Thyroid gland (tissue), 4 donors: ENCODE data around the gene TMOD3. TPM values are rescaled to one million over a fixed set of nuclear protein-coding genes. Genes with fewer than 3 reads are reported as not detected.

Experiments
- DNase-seq, 2 donors: peaks; one replicate each; pipeline ENCODE4 v3.0.0-alpha.2; 2019
- H3K27ac ChIP-seq, 3 donors: fragments of 200-600 bp; sonication (generic); 1 replicate in 2 of 3; 2 replicates in 1 of 3; pipeline ENCODE4 v1.5.1; 2016 to 2019; ENCODE audit warnings: mild to moderate bottlenecking in 1 of 3, moderate library complexity in 1 of 3
- H3K27me3 ChIP-seq: fragments of 200-600 bp; sonication (generic); one replicate; pipeline ENCODE4 v1.5.1; 2019
- H3K36me3 ChIP-seq, 2 donors: fragments of 200-600 bp; sonication (generic); one replicate each; pipeline ENCODE4 v1.5.1; 2016 to 2019
- H3K4me1 ChIP-seq, 2 donors: fragments of 200-600 bp; sonication (generic); one replicate each; pipeline ENCODE4 v1.5.1; 2017 to 2019
- H3K4me3 ChIP-seq, 3 donors: fragments of 200-600 bp; sonication (generic); replicated peaks in 1 of 3; 1 replicate in 2 of 3; 2 replicates in 1 of 3; pipeline ENCODE4 v1.5.1; 2016; ENCODE audit warnings: mild to moderate bottlenecking in 1 of 3
- H3K9me3 ChIP-seq: fragments of 200-600 bp; sonication (generic); one replicate; pipeline ENCODE4 v1.5.1; 2017
- CTCF ChIP-seq, 6 experiments: fragments of 200-600 bp in 3 of 6; fragments of 450-650 bp in 3 of 6; sonication (generic) in 3 of 6; IDR thresholded peaks; one replicate each; pipeline ENCODE4 v1.5.1; 2016 to 2019; ENCODE audit warnings: antibody characterized with exemption in 6 of 6, mild to moderate bottlenecking in 2 of 6, inconsistent platforms in 1 of 6, moderate library complexity in 1 of 6
- POLR2A ChIP-seq, 2 donors: fragments of 450-650 bp; IDR thresholded peaks; one replicate each; pipeline ENCODE4 v1.6.1; 2017; ENCODE audit warnings: antibody characterized with exemption in 2 of 2, mild to moderate bottlenecking in 2 of 2, moderate library complexity in 1 of 2
- WGBS, 2 donors: methylation state at CpG; one replicate each; pipeline ENCODE4 v1.1.5; 2017; 5-methylcytosine and 5-hydroxymethylcytosine counted together
- intact Hi-C: fragments of 100-400 bp; cut with DNase I; formaldehyde crosslinking; loops from one replicate; pipeline ENCODE4 v1.15.1; 2023
- total RNA-seq, 4 donors: library from RNA; depleted of rRNA; stranded (reverse); fragments of >200 nt; gene quantifications; one replicate each; pipeline ENCODE4 v1.2.3, GENCODE V29; 2016

Gene TMOD3
- total RNA-seq, 4 donors from 2014 or later, result 24.3 to 42.7 (median 30.9) TPM

GRCh38 chr15:51935466-51936104 is 106.1 kb downstream of the TMOD3 start:
- no peaks in the 10 kb centered on the region for H3K27me3 ChIP-seq
- TF ChIP-seq POLR2A (IDR thresholded peaks at IDR 0.05), result no peak
- no peak for TF ChIP-seq CTCF (IDR thresholded peaks at IDR 0.05)
- DNase-seq, result no peak
- no peak overlapping the region for H3K27ac ChIP-seq
- H3K36me3 ChIP-seq, result peaks cover 0 to 8% of the 10 kb centered on the region in 2 donors
- H3K9me3 ChIP-seq, result no peaks in the 10 kb centered on the region
- no peaks in the 10 kb centered on the region for H3K4me1 ChIP-seq
- intact Hi-C loops, result no loop called here
- H3K4me3 ChIP-seq, result no peak overlapping the region
- 84 to 86% methylated on average over 5 of the region's 5 CpGs for WGBS, 2 donors

DNA sequence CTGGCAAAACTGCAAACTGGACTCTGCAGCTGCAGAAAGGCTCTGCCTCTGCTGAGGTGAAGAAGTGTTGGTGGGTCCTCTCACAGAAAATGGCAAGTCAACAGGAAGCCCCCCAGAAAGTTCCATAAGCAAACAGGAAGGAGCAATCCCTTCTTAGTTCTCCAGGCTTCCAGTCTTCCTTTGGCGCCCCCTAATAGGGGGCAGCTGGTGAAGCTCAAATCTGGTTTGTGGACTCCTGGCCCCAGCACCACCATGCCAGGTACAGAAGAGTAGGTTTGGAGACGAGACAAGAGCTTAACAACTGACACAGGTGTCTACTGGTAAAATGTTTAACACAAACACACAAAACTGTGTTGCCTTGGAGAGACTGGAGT is 106.6 kb downstream of the TMOD3 start:
- H3K27me3 ChIP-seq, result no peaks in the 10 kb centered on the region
- intact Hi-C loops, result no loop called here
- H3K27ac ChIP-seq, result no peak overlapping the region
- H3K9me3 ChIP-seq, result no peaks in the 10 kb centered on the region
- no peak for TF ChIP-seq POLR2A (IDR thresholded peaks at IDR 0.05)
- no peak for TF ChIP-seq CTCF (IDR thresholded peaks at IDR 0.05)
- DNase-seq, result no peak
- H3K4me3 ChIP-seq, result no peak overlapping the region
- H3K4me1 ChIP-seq, result no peaks in the 10 kb centered on the region
- H3K36me3 ChIP-seq, result peaks cover 0 to 8% of the 10 kb centered on the region in 2 donors
- 87 to 95% methylated on average over 2 of the region's 2 CpGs for WGBS, 2 donors

DNA sequence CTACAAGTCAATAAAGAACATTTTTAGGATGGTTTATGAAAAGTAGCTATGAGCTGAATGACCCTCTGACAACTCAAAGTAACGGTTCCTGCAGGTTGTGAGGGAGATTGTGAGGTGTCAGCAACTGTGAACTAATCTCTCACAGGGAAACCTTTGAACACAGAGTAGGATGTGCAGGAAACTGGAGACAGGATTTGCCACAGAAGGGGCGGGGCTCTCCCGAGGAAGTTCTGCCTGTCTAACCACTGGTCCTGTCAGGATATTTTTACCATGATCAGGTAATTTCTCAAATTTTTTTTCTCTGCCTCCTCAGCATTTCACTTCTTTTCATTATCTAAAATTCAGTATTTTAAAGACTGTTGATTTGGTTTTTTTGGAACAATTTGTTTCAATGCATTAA is 108.8 kb downstream of the TMOD3 start:
- TF ChIP-seq CTCF (IDR thresholded peaks at IDR 0.05), result no peak
- TF ChIP-seq POLR2A (IDR thresholded peaks at IDR 0.05), result no peak
- H3K9me3 ChIP-seq, result no peaks in the 10 kb centered on the region
- intact Hi-C loops, result no loop called here
- DNase-seq, result no peak
- no peak overlapping the region for H3K27ac ChIP-seq
- WGBS, 2 donors, result 89 to 92% methylated on average over 3 of the region's 3 CpGs
- H3K36me3 ChIP-seq, result peaks cover 0 to 8% of the 10 kb centered on the region in 2 donors
- H3K4me3 ChIP-seq, result no peak overlapping the region
- no peaks in the 10 kb centered on the region for H3K27me3 ChIP-seq
- no peaks in the 10 kb centered on the region for H3K4me1 ChIP-seq

DNA sequence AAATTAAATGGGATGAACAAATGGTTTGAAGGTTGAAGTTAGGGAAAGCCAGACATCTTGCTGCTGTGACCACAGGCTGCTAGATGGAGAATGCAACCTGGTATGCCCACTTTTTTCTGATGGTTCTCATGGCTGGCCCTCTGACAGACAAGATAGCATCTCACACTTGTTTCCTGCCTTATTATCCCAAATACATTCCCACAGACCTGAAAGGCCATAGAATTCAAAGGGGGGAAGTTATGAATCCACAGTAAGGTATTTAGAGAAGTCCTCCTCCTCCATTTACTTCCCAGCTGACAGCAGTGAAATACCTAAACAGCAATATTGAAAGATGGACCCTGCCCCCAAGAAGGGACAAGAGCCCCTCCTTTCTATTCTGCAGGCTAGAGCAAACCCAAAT is 109.8 kb downstream of the TMOD3 start:
- no peak for TF ChIP-seq CTCF (IDR thresholded peaks at IDR 0.05)
- TF ChIP-seq POLR2A (IDR thresholded peaks at IDR 0.05), result no peak
- no peak for DNase-seq
- Histone ChIP-seq H3K27me3 (no peaks in the 10 kb centered on the region), H3K9me3 (no peaks in the 10 kb centered on the region), H3K4me3 (no peak overlapping the region), H3K4me1 (no peaks in the 10 kb centered on the region), H3K36me3 (peaks cover 0 to 8% of the 10 kb centered on the region in 2 donors), H3K27ac (no peak overlapping the region)
- intact Hi-C loops, result no loop called here

DNA sequence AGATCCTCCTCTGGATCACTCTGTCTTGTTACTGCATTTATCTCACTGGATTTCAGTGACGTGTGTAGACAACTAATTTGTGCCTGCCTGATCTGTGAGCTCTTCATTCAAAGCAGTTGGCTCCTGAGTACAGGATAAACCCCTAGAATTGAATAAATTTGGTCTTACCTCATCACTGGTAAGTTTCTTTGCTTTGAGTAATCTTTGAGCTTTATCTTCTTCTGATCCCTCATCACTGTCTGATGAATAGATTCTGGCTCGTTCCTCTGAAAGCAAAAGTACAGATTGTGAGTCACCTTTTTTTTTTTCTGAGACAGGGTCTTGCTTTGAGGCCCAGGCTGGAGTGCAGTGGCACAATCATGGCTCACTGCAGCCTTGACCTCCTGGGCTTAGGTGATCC is 117.7 kb downstream of the TMOD3 start:
- no peak overlapping the region for H3K27ac ChIP-seq
- intact Hi-C loops, result no loop called here
- 50 to 79% methylated on average over 2 of the region's 2 CpGs for WGBS, 2 donors
- H3K36me3 ChIP-seq, result peaks cover 38 to 52% of the 10 kb centered on the region in 2 donors
- DNase-seq, result no peak
- no peak overlapping the region for H3K4me3 ChIP-seq
- no peak for TF ChIP-seq CTCF (IDR thresholded peaks at IDR 0.05)
- no peak for TF ChIP-seq POLR2A (IDR thresholded peaks at IDR 0.05)
- no peaks in the 10 kb centered on the region for H3K9me3 ChIP-seq
- H3K4me1 ChIP-seq, result no peaks in the 10 kb centered on the region
- H3K27me3 ChIP-seq, result no peaks in the 10 kb centered on the region
